HG03575 (cell line): Measurements from ENCODE around the gene SLCO4A1.

Experiments
- ATAC-seq: cut with Tn5 transposase; IDR thresholded peaks from one replicate; pipeline ENCODE4 v1.9.1; 2021; ENCODE audit not compliant: unreplicated experiment, insufficient number of reproducible peaks, low FRiP score; ENCODE audit errors: extremely low read depth

SLCO4A1 gene

GRCh38 chr20:62705627-62706026, 63.3 kb downstream of the SLCO4A1 start:
- ATAC-seq = no peak

GRCh38 chr20:62706344-62706743, 64.0 kb downstream of the SLCO4A1 start:
- ATAC-seq = no peak

GRCh38 chr20:62706857-62707256, 64.6 kb downstream of the SLCO4A1 start:
- no peak for ATAC-seq

GRCh38 chr20:62707276-62707920, 65.1 kb downstream of the SLCO4A1 start:
- no peak for ATAC-seq

- ATAC-seq = no peak
Observed at GRCh38 chr20:62707921-62708521, 65.7 kb downstream of the SLCO4A1 start.

GRCh38 chr20:62708591-62709536, 66.6 kb downstream of the SLCO4A1 start, which contains the start of gene NTSR1:
NTSR1 (plus strand) TSS chr20:62708836; CDS start chr20:62709208, 372 bp downstream.
- ATAC-seq = no peak

GRCh38 chr20:62709537-62709905, 67.2 kb downstream of the SLCO4A1 start:
- no peak for ATAC-seq

GRCh38 chr20:62710221-62710885, 68.0 kb downstream of the SLCO4A1 start:
- no peak for ATAC-seq

GRCh38 chr20:62710886-62711702, 68.8 kb downstream of the SLCO4A1 start:
- ATAC-seq = no peak

GRCh38 chr20:62711703-62712101, 69.4 kb downstream of the SLCO4A1 start:
- no peak for ATAC-seq

GRCh38 chr20:62712606-62713005, 70.3 kb downstream of the SLCO4A1 start:
- ATAC-seq = no peak

GRCh38 chr20:62714006-62714405, 71.7 kb downstream of the SLCO4A1 start:
- ATAC-seq = no peak

- no peak for ATAC-seq
Observed at GRCh38 chr20:62714799-62715198, 72.5 kb downstream of the SLCO4A1 start.

- no peak for ATAC-seq
Observed at GRCh38 chr20:62715201-62715600, 72.9 kb downstream of the SLCO4A1 start.

GRCh38 chr20:62716198-62716940, 74.1 kb downstream of the SLCO4A1 start:
- no peak for ATAC-seq

- ATAC-seq = no peak
Observed at GRCh38 chr20:62716941-62717310, 74.6 kb downstream of the SLCO4A1 start.

- no peak for ATAC-seq
Observed at GRCh38 chr20:62717933-62718332, 75.6 kb downstream of the SLCO4A1 start.

GRCh38 chr20:62718546-62718945, 76.2 kb downstream of the SLCO4A1 start:
- no peak for ATAC-seq
